ENCODE measurements around the gene SAMD4A. TPM values are rescaled to one million over a fixed set of nuclear protein-coding genes. Genes with fewer than 3 reads are reported as not detected.

Gene SAMD4A
- total RNA-seq, 2 experiments from 2014 or later = 1.0 to 1.2 TPM

DNA sequence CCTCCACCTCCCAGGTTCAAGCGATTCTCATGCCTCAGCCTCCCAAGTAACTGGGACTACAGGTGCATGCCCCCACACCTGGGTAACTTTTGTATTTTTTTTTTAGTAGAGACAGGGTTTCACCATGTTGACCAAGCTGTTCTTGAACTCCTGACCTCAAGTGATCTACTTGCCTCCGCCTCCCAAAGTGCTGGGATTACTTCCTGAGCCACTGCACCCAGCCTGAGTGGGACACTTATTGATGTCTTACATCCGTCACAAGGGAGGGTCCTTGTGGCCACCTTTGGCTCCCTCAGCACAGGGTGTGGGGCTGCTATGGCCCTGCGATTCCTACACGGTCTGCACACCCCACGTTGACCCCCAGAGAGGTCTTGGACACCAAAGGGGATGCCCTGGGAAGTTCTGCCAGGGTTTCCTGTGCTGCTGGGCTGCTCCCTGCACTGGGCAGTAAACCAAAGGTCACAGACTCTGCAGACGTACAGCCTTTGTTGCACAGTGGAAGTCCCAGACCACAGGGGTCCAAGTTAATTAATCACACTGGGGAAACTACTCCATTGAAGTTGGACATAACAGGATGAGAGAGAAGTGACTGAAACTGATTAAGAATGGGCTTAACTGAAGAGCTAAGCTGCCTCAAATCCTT lies 95.7 kb downstream of the SAMD4A start:
- peaks cover 36% of the 10 kb centered on the region for H3K27me3 Mint-ChIP-seq
- peaks cover 2% of the 10 kb centered on the region for H3K4me1 Mint-ChIP-seq
- no peak for DNase-seq
- ChIA-PET CTCF (interaction anchor here (1.4 kb wide), 1 partner anchor 94 kb away, joined by 5 read pairs; no protein-coding TSS in a partner anchor), POLR2A (no interaction called here)
- H3K4me3 Mint-ChIP-seq = no peak overlapping the region
- H3K27ac Mint-ChIP-seq = no peak overlapping the region
- H3K9me3 Mint-ChIP-seq = no peaks in the 10 kb centered on the region
- H3K36me3 Mint-ChIP-seq (ENCODE audit: low read depth) = no peaks in the 10 kb centered on the region

DNA sequence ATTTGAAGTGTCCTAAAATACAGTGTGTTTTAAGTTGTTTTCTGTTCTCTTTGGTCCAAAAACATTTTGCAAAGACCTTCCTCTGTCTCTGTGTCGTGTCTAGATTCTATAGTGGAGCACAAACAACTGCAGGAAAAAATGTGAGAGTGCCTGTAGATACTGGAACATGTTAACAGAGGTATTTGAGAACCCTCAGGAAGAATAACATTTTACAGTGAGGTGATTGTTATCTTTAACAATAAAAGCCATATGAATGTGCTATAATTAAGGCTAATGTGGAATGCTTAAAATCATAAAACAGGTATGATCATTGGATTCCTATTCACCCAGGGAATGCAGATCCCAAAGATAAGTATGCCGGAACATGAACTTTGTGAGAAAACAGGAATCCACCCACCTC lies 98.0 kb downstream of the SAMD4A start:
- Mint-ChIP-seq H3K4me1 (peaks cover 9% of the 10 kb centered on the region), H3K9me3 (no peaks in the 10 kb centered on the region), H3K27ac (no peak overlapping the region), H3K36me3 (ENCODE audit: low read depth) (no peaks in the 10 kb centered on the region), H3K4me3 (no peak overlapping the region), H3K27me3 (peaks cover 44% of the 10 kb centered on the region)
- POLR2A ChIA-PET = no interaction called here
- CTCF ChIA-PET = no interaction called here
- no peak for DNase-seq

DNA sequence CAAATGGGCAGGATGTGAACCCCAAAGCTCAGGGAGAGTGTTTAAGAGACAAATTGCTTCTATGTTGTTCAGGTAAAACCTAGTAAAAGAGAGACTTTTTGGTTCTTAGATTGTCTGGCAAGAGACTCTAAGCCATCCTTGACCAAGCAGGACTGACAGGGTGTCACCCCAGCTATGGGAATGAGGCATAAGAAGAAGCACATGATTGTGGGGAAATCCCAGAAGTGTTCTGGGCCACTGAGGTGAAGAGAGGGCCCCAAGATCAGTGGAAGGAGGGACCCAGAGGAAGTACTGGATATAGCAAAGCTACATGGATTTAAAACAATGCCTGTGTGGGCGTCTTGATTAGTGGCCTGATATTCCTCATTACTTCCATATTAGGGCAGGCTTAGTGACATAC lies 99.0 kb downstream of the SAMD4A start:
- no peaks in the 10 kb centered on the region for H3K9me3 Mint-ChIP-seq
- H3K36me3 Mint-ChIP-seq (ENCODE audit: low read depth) = no peaks in the 10 kb centered on the region
- no peak overlapping the region for H3K27ac Mint-ChIP-seq
- DNase-seq = no peak
- no peak overlapping the region for H3K4me3 Mint-ChIP-seq
- CTCF ChIA-PET = interaction anchor here (1.0 to 1.3 kb wide), 2 partner anchors 25 to 98 kb away, joined by 3 read pairs; no protein-coding TSS in a partner anchor
- H3K27me3 Mint-ChIP-seq = peaks cover 44% of the 10 kb centered on the region
- H3K4me1 Mint-ChIP-seq = peaks cover 19% of the 10 kb centered on the region
- POLR2A ChIA-PET = no interaction called here

- POLR2A ChIA-PET = no interaction called here
Measured at GRCh38 chr14:54667026-54667744, 100.3 kb downstream of the SAMD4A start.

DNA sequence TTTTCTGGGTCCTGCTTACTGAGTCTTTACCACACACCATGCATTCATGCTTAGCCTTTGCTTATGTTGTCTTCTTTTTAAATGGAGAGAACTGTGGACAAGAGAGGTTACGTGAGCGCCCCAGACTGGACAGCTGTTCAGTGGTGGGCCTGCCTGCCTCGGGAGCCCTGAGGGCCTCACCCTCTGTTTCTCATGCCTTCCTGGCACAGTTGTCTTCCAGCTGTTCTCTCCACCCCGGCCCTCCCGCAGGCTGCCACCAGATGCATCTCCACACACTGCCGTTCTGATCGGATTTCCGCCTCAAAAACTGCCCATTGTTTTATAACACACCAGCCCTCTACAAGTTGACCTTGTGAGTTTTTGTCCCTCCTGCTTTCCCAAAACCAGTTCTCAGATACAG lies 100.8 kb downstream of the SAMD4A start:
- Mint-ChIP-seq H3K27ac (no peak overlapping the region), H3K4me3 (no peak overlapping the region), H3K4me1 (peaks cover 31% of the 10 kb centered on the region), H3K36me3 (ENCODE audit: low read depth) (no peaks in the 10 kb centered on the region), H3K9me3 (no peaks in the 10 kb centered on the region), H3K27me3 (peaks cover 40% of the 10 kb centered on the region)
- CTCF ChIA-PET = no interaction called here
- no peak for DNase-seq
- POLR2A ChIA-PET = no interaction called here

More at GRCh38 chr14:54667026-54667744, 100.3 kb downstream of the SAMD4A start:
- Mint-ChIP-seq H3K27me3 (peaks cover 40% of the 10 kb centered on the region), H3K9me3 (no peaks in the 10 kb centered on the region), H3K36me3 (ENCODE audit: low read depth) (no peaks in the 10 kb centered on the region), H3K4me3 (no peak overlapping the region), H3K27ac (no peak overlapping the region), H3K4me1 (peaks cover 29% of the 10 kb centered on the region)
- no peak for DNase-seq
- CTCF ChIA-PET = interaction anchor here (0.7 to 1.3 kb wide), 3 partner anchors 23 to 101 kb away, joined by 3 read pairs; no protein-coding TSS in a partner anchor

- H3K27me3 Mint-ChIP-seq = peaks cover 32% of the 10 kb centered on the region
- POLR2A ChIA-PET = interaction anchor here (0.8 to 2.4 kb wide), 3 partner anchors 9 to 103 kb away, joined by 3 to 8 read pairs (median 5); no protein-coding TSS in a partner anchor
- peak overlapping the region; percentile 48 for H3K27ac Mint-ChIP-seq
- H3K36me3 Mint-ChIP-seq (ENCODE audit: low read depth) = no peaks in the 10 kb centered on the region
- CTCF ChIA-PET = interaction anchor here (0.8 to 2.5 kb wide), 11 partner anchors 9 to 322 kb away, joined by 3 to 16 read pairs (median 4); partner anchors contain the start of gene SAMD4A
- no peak overlapping the region for H3K4me3 Mint-ChIP-seq
- peaks cover 47% of the 10 kb centered on the region for H3K4me1 Mint-ChIP-seq
- H3K9me3 Mint-ChIP-seq = no peaks in the 10 kb centered on the region
- DNase-seq = peak; percentile 28
Measured at GRCh38 chr14:54669721-54670561, 103.0 kb downstream of the SAMD4A start.

GRCh38 chr14:54671537-54671936 lies 104.6 kb downstream of the SAMD4A start:
- Mint-ChIP-seq H3K4me3 (no peak overlapping the region), H3K36me3 (ENCODE audit: low read depth) (no peaks in the 10 kb centered on the region), H3K9me3 (no peaks in the 10 kb centered on the region), H3K27me3 (peaks cover 35% of the 10 kb centered on the region), H3K4me1 (peaks cover 47% of the 10 kb centered on the region), H3K27ac (no peak overlapping the region)
- ChIA-PET POLR2A (no interaction called here), CTCF (interaction anchor here (0.7 to 1.6 kb wide), 2 partner anchors 51 to 471 kb away, joined by 3 to 4 read pairs; no protein-coding TSS in a partner anchor)
- no peak for DNase-seq

- Mint-ChIP-seq H3K27ac (no peak overlapping the region), H3K36me3 (ENCODE audit: low read depth) (no peaks in the 10 kb centered on the region), H3K4me3 (no peak overlapping the region), H3K9me3 (no peaks in the 10 kb centered on the region), H3K4me1 (peaks cover 50% of the 10 kb centered on the region), H3K27me3 (peaks cover 41% of the 10 kb centered on the region)
- CTCF ChIA-PET = interaction anchor here (0.6 to 1.0 kb wide), 3 partner anchors 51 to 472 kb away, joined by 3 read pairs; no protein-coding TSS in a partner anchor
- POLR2A ChIA-PET = no interaction called here
- no peak for DNase-seq
Measured at GRCh38 chr14:54672181-54672580, 105.3 kb downstream of the SAMD4A start.

- no peaks in the 10 kb centered on the region for H3K9me3 Mint-ChIP-seq
- DNase-seq = no peak
- H3K36me3 Mint-ChIP-seq (ENCODE audit: low read depth) = no peaks in the 10 kb centered on the region
- H3K27me3 Mint-ChIP-seq = peaks cover 36% of the 10 kb centered on the region
- no peak overlapping the region for H3K27ac Mint-ChIP-seq
- ChIA-PET CTCF (interaction anchor here (0.6 to 1.0 kb wide), 2 partner anchors 50 to 108 kb away, joined by 3 read pairs; no protein-coding TSS in a partner anchor), POLR2A (no interaction called here)
- no peak overlapping the region for H3K4me3 Mint-ChIP-seq
- H3K4me1 Mint-ChIP-seq = peaks cover 50% of the 10 kb centered on the region
Measured at GRCh38 chr14:54672688-54673087, 105.8 kb downstream of the SAMD4A start.

DNA sequence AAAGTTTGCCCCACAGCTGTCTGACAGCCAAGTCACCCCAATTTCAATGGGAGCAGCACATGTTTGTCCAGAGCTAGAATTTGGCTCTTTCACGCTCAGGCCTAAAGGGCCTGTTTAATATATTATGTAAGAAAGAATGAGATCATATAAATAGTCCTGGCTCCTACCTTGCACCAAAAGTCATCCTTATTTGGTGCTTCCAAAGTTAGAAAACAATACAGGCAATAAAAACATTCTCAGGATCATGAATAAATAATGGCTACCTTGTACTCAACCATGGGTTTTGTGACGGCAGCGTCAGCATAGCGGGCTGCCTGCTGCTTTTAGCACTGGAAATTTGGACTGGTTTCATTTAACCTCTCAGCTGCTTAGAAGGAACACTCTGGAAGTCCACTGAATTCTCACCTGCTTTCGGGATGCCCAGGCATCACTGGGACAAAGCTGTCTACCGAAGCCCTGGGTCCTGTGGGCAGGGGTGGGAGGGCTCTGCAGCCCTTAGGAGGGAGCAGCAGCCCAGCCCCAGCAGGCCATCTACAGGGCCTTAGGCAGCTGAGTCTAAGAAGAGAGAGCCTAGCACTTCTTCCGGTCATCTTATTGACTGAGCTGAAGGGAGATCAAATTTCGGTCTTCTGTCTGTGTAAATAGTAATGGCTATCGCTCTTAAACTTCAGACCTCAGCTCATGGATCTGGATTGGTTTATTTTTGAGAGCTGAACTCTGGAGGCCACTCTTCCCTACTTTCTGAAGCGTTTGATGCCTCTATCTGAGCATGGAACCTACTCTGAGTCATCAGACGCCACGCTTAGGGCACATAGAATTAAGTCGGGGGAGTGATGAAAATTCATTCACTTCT lies 106.5 kb downstream of the SAMD4A start:
- Mint-ChIP-seq H3K27ac (no peak overlapping the region), H3K36me3 (ENCODE audit: low read depth) (no peaks in the 10 kb centered on the region), H3K4me3 (no peak overlapping the region), H3K4me1 (peaks cover 50% of the 10 kb centered on the region), H3K9me3 (no peaks in the 10 kb centered on the region), H3K27me3 (peaks cover 36% of the 10 kb centered on the region)
- DNase-seq = no peak
- POLR2A ChIA-PET = no interaction called here
- CTCF ChIA-PET = no interaction called here

DNA sequence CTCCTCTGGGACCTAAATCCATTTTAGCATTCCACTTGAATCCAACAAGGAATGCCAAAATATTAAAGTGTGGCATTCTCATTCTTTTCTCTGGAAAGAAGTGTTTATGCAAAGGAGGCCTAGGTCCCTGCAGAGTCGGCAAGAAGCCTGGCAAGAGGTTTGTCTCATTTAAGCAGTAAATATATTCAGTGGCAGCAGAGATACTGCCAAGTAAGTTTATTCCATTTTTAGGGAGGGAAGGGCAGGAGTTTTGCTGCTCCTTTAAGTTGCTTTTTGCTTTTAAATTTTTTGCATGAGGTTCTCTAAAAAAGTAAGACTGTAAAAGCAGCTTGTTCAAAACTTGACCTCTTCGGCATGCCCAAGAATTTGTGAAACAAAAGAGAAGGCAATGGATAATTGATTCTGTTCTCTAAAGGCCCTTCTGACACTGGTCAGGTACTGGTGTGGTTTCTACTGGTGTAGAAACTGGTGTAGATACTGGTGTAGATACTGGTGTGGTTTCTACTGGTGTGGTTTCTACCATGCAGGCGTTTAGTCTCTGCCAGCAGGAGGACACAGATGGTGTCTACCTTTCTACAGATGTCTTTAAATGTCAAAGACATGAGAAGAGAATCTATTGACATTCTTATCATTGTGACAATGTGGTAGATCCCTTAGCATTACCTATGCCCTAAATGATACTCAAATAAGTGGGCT lies 107.3 kb downstream of the SAMD4A start:
- Mint-ChIP-seq H3K4me1 (peaks cover 48% of the 10 kb centered on the region), H3K27ac (no peak overlapping the region), H3K36me3 (ENCODE audit: low read depth) (no peaks in the 10 kb centered on the region), H3K9me3 (no peaks in the 10 kb centered on the region), H3K4me3 (no peak overlapping the region), H3K27me3 (peaks cover 35% of the 10 kb centered on the region)
- POLR2A ChIA-PET = no interaction called here
- DNase-seq = no peak
- CTCF ChIA-PET = no interaction called here
